ENCODE data around the gene ACOXL. TPM values are rescaled to one million over a fixed set of nuclear protein-coding genes. Genes with fewer than 3 reads are reported as not detected.

The ACOXL gene
- total and polyA plus RNA-seq, 9 of the 15 experiments (the other 6 are each of a cell fraction or from before 2014, with no cell fraction given): 0.31 to 0.56 TPM; not detected in 7

DNA sequence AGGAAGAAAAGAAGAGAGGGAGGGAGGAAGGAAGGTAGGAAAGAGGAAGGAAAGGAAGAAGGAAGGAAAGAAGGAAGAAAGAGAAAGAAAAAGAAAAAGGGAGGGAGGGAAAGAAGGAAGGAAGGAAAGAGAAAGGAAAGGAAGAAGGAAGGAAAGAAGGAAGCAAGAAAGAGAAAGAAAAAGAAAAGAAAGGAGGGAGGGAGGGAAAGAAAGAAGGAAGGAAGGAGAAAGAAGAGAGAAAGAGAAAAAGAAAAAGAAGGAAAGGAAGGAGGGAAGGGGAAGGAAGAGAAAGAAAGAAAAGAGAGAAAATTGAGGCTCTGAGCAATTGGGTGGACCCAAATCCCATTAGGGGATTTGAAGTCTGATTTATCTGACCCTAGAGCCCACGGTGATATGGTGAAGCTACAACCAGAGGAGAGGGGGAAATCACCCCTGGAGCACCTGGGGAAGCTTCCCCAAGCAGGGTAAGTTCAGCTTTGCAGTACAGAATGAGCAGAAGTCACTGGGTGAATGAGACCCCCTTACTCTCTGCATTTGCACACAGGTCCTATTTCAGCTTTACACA is 210.8 kb downstream of the ACOXL start:
- CTCF ChIA-PET (ENCODE audit: low intra/inter-chr PET ratio): no interaction called here
- H2AFZ ChIP-seq (ENCODE audit: low read depth, low read length): no peak overlapping the region
- no peaks in the 10 kb centered on the region for H3K79me2 ChIP-seq (ENCODE audit: control insufficient read depth, insufficient read depth, low read length)
- in situ Hi-C loops (cut with MboI) (no loop called here), intact Hi-C loops (cut with micrococcal nuclease) (no loop called here)
- H3K36me3 ChIP-seq (ENCODE audit: control insufficient read depth, insufficient read depth, low read length): no peaks in the 10 kb centered on the region
- no peak for DNase-seq (ENCODE audit: extremely low read depth in 1 of 4, low spot score in 3 of 4)
- no peaks in the 10 kb centered on the region; the same call in 1 of the 2 replicates for H3K9me3 ChIP-seq (replicated peaks; ENCODE audit: control insufficient read depth, insufficient read depth, low read depth, low read length)
- H3K4me3 ChIP-seq: no peak overlapping the region
- H3K9me1 ChIP-seq (ENCODE audit: control insufficient read depth, insufficient read depth, low read length): peaks cover 2% of the 10 kb centered on the region
- POLR2A ChIA-PET: interaction anchor here (0.9 kb wide), 1 partner anchor 27 kb away, joined by 4 read pairs; no protein-coding TSS in a partner anchor
- H3K9ac ChIP-seq (ENCODE audit: insufficient read depth in 1 of 2, low read depth in 2 of 2, low read length in 2 of 2): no peak overlapping the region
- WGBS (ENCODE audit: insufficient coverage, low coverage, missing lambda C conversion rate): 0% methylated on average over 1 of the region's 1 CpG
- peaks cover 2 to 17% of the 10 kb centered on the region in 2 experiments; a peak in 4 of 5 replicates for H3K27me3 ChIP-seq (ENCODE audit: control insufficient read depth in 2 of 2, insufficient read depth in 2 of 2, low read length in 2 of 2)
- H3K27ac ChIP-seq (ENCODE audit: extremely low read depth, low read depth, low read length): no peak overlapping the region
- BruUV-seq (replicated peaks): no TSS peak
- TF ChIP-seq, protein P1, sequence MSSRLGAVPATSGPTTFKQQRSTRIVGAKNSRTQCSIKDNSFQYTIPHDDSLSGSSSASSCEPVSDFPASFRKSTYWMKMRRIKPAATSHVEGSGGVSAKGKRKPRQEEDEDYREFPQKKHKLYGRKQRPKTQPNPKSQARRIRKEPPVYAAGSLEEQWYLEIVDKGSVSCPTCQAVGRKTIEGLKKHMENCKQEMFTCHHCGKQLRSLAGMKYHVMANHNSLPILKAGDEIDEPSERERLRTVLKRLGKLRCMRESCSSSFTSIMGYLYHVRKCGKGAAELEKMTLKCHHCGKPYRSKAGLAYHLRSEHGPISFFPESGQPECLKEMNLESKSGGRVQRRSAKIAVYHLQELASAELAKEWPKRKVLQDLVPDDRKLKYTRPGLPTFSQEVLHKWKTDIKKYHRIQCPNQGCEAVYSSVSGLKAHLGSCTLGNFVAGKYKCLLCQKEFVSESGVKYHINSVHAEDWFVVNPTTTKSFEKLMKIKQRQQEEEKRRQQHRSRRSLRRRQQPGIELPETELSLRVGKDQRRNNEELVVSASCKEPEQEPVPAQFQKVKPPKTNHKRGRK (tag; IDR thresholded peaks at IDR 0.05): peak; percentile 99
- TF ChIP-seq MTA2 (IDR thresholded peaks at IDR 0.05; ENCODE audit: low read depth): peak; percentile 25; the same call in 1 of the 2 replicates
- TF ChIP-seq MTA1 (IDR thresholded peaks at IDR 0.05; ENCODE audit: borderline replicate concordance): peak; percentile 27; the same call in 1 of the 2 replicates
- TF ChIP-seq CHD1 (IDR thresholded peaks at IDR 0.05; ENCODE audit: low read length): no peak
- TF ChIP-seq ZNF12 (CRISPR knock-in tag; IDR thresholded peaks at IDR 0.05): no peak
- TF ChIP-seq HDAC1 (IDR thresholded peaks at IDR 0.05): 0 out of 4 replicates have a peak, but pooled peaks of 1 of the 2 experiments have one; percentile 19
- no peaks in the 10 kb centered on the region for H4K20me1 ChIP-seq (replicated peaks; ENCODE audit: control insufficient read depth, insufficient read depth, low read length)
- no peak for ATAC-seq
- no peak for FAIRE-seq
- 0 out of 5 replicates have a peak, but pooled peaks cover 0 to 1% of the 10 kb centered on the region in 2 experiments for H3K4me1 ChIP-seq (replicated peaks in 1 of 2; ENCODE audit: control insufficient read depth in 2 of 2, insufficient read depth in 2 of 2, low read length in 2 of 2)
- no peak overlapping the region for H3K4me2 ChIP-seq (ENCODE audit: insufficient read depth, low read length)

All from K562 (cell line).